ENCODE results near the gene ADGRL3.

The ADGRL3 gene

DNA sequence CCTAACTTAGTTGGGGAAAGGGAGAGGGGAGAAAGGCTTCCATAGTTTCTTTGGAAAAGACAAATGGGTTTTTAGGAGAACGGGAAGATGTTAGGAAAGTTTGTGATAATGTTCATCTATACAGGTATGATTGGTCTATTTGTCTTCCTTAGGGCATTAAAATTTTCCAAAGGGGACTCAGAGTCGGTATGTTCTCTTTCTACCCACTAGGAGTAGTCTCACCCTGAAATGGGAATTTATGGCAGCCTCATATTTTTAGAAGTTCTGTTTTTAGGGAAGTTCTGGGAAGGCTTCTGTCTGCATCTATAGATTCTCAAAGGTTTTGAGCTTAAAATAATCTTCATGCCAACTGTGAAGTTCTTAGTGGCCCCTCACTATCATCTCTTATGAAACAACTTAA, 637.3 kb downstream of the ADGRL3 start:
- Histone ChIP-seq H3K9ac (ENCODE audit: low read length) (no peak overlapping the region), H2AFZ (ENCODE audit: low read depth, low read length, severe bottlenecking) (no peak overlapping the region), H3K4me3 (ENCODE audit: insufficient read depth, low read length, poor library complexity, severe bottlenecking) (no peak overlapping the region), H3K9me2 (replicated peaks; ENCODE audit: insufficient read depth, low read length) (no peaks in the 10 kb centered on the region), H4K20me1 (ENCODE audit: low read depth, low read length) (no peaks in the 10 kb centered on the region), H3K27me3 (ENCODE audit: low read length) (no peaks in the 10 kb centered on the region), H3K4me2 (ENCODE audit: low read depth, low read length, poor library complexity, severe bottlenecking) (no peak overlapping the region), H3K79me2 (ENCODE audit: insufficient read depth, low read length) (no peaks in the 10 kb centered on the region), H3K9me3 (ENCODE audit: insufficient read depth, low read length) (no peaks in the 10 kb centered on the region), H3F3A (ENCODE audit: insufficient read depth) (no peaks in the 10 kb centered on the region), H3K36me3 (ENCODE audit: low read length) (no peaks in the 10 kb centered on the region), H3K27ac (ENCODE audit: low read depth, low read length) (no peak overlapping the region)
- TF ChIP-seq, protein P1, sequence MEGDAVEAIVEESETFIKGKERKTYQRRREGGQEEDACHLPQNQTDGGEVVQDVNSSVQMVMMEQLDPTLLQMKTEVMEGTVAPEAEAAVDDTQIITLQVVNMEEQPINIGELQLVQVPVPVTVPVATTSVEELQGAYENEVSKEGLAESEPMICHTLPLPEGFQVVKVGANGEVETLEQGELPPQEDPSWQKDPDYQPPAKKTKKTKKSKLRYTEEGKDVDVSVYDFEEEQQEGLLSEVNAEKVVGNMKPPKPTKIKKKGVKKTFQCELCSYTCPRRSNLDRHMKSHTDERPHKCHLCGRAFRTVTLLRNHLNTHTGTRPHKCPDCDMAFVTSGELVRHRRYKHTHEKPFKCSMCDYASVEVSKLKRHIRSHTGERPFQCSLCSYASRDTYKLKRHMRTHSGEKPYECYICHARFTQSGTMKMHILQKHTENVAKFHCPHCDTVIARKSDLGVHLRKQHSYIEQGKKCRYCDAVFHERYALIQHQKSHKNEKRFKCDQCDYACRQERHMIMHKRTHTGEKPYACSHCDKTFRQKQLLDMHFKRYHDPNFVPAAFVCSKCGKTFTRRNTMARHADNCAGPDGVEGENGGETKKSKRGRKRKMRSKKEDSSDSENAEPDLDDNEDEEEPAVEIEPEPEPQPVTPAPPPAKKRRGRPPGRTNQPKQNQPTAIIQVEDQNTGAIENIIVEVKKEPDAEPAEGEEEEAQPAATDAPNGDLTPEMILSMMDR (IDR thresholded peaks at IDR 0.05; ENCODE audit: insufficient read depth, low read length, poor library complexity, severe bottlenecking) = no peak
- no peak for TF ChIP-seq EZH2phosphoT487 (conservative IDR thresholded peaks at IDR 0.05; ENCODE audit: low read length)

DNA sequence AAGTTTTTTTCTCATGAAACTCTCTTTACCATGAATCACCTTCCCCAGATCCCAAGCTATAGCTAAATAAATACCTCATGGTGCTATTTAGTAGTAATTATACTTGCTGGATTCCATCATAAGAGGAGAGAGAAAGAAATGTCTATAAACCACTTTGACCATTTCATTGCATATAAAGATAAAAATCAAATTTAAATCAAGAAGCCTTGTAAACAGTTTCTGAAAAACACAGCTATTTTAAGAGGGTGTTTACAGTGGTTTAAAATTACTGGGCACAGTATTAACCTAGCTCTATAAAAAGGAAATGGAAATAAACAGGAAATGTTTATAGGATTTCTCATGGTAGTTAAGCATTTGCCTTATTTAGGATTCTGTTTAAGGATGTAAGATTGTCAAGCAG, 637.9 kb downstream of the ADGRL3 start:
- Histone ChIP-seq H4K20me1 (ENCODE audit: low read depth, low read length) (no peaks in the 10 kb centered on the region), H3K9ac (ENCODE audit: low read length) (no peak overlapping the region)
- TF ChIP-seq, protein P1 (IDR thresholded peaks at IDR 0.05; ENCODE audit: insufficient read depth, low read length, poor library complexity, severe bottlenecking) = no peak
- TF ChIP-seq EZH2phosphoT487 (conservative IDR thresholded peaks at IDR 0.05; ENCODE audit: low read length) = no peak

DNA sequence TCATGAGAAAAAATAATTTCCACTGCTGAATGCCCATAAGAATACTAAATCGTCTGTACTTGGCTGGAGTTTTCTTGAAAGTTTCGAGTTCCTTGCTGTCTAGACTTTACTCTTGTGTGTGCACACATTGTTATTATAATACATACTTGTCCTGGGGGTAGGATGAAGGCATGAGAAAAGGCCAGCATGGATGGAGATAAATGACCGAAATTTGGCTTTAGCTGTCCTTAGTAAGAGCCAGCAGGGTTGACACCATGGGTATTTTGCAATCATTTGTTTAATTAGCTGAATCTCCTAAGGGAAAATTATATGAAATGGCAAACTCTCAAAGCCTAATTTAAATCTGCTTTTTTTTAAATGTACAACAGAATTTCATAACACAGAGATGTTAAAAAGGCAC, 641.6 kb downstream of the ADGRL3 start:
- no peaks in the 10 kb centered on the region for H3F3A ChIP-seq (ENCODE audit: insufficient read depth)
- no peak overlapping the region for H3K4me2 ChIP-seq (ENCODE audit: low read depth, low read length, poor library complexity, severe bottlenecking)
- no peak overlapping the region for H3K27ac ChIP-seq (ENCODE audit: low read depth, low read length)
- no peaks in the 10 kb centered on the region for H3K9me3 ChIP-seq (ENCODE audit: insufficient read depth, low read length)
- H3K27me3 ChIP-seq (ENCODE audit: low read length) = no peaks in the 10 kb centered on the region
- no peaks in the 10 kb centered on the region for H3K79me2 ChIP-seq (ENCODE audit: insufficient read depth, low read length)
- no peak overlapping the region for H2AFZ ChIP-seq (ENCODE audit: low read depth, low read length, severe bottlenecking)
- no peaks in the 10 kb centered on the region for H4K20me1 ChIP-seq (ENCODE audit: low read depth, low read length)
- no peaks in the 10 kb centered on the region for H3K36me3 ChIP-seq (ENCODE audit: low read length)
- TF ChIP-seq EZH2phosphoT487 (conservative IDR thresholded peaks at IDR 0.05; ENCODE audit: low read length) = no peak
- TF ChIP-seq, protein P1 (IDR thresholded peaks at IDR 0.05; ENCODE audit: insufficient read depth, low read length, poor library complexity, severe bottlenecking) = no peak
- no peaks in the 10 kb centered on the region for H3K9me2 ChIP-seq (replicated peaks; ENCODE audit: insufficient read depth, low read length)
- no peak overlapping the region for H3K4me3 ChIP-seq (ENCODE audit: insufficient read depth, low read length, poor library complexity, severe bottlenecking)
- no peak overlapping the region for H3K9ac ChIP-seq (ENCODE audit: low read length)

More for the DNA sequence above, 637.9 kb downstream of the ADGRL3 start:
- Histone ChIP-seq H3K79me2 (ENCODE audit: insufficient read depth, low read length) (no peaks in the 10 kb centered on the region), H3K27me3 (ENCODE audit: low read length) (no peaks in the 10 kb centered on the region), H2AFZ (ENCODE audit: low read depth, low read length, severe bottlenecking) (no peak overlapping the region), H3K9me3 (ENCODE audit: insufficient read depth, low read length) (no peaks in the 10 kb centered on the region), H3K36me3 (ENCODE audit: low read length) (no peaks in the 10 kb centered on the region), H3K4me2 (ENCODE audit: low read depth, low read length, poor library complexity, severe bottlenecking) (no peak overlapping the region), H3K27ac (ENCODE audit: low read depth, low read length) (no peak overlapping the region), H3K9me2 (replicated peaks; ENCODE audit: insufficient read depth, low read length) (no peaks in the 10 kb centered on the region), H3K4me3 (ENCODE audit: insufficient read depth, low read length, poor library complexity, severe bottlenecking) (no peak overlapping the region), H3F3A (ENCODE audit: insufficient read depth) (no peaks in the 10 kb centered on the region)
